Transverse colon (tissue), 4 donors: ENCODE data around the gene ZCCHC7. TPM values are rescaled to one million over a fixed set of nuclear protein-coding genes. Genes with fewer than 3 reads are reported as not detected.

Source experiments
- DNase-seq: peaks from one replicate; pipeline ENCODE4 v3.0.0-alpha.2; 2019
- H3K27ac ChIP-seq, 4 donors: fragments of 200-600 bp; sonication (generic); 2 replicates each; pipeline ENCODE4 v1.5.1; 2016 to 2018; ENCODE audit warnings: inconsistent platforms in 4 of 4
- H3K27me3 ChIP-seq: fragments of 200-600 bp; sonication (generic); 2 replicates; pipeline ENCODE4 v1.5.1; 2017; ENCODE audit warnings: inconsistent platforms
- H3K36me3 ChIP-seq, 4 donors: fragments of 200-600 bp; sonication (generic); 2 replicates each; pipeline ENCODE4 v1.5.1; 2017 to 2019; ENCODE audit warnings: inconsistent platforms in 4 of 4
- H3K4me1 ChIP-seq, 4 donors: fragments of 200-600 bp; sonication (generic); 2 replicates each; pipeline ENCODE4 v1.5.1; 2017 to 2020; ENCODE audit warnings: inconsistent platforms in 4 of 4
- H3K4me3 ChIP-seq, 4 donors: fragments of 200-600 bp; sonication (generic); 1 replicate in 1 of 4; 2 replicates in 3 of 4; pipeline versions ENCODE4 v1.5.1 to v1.6.1; 2017 to 2019; ENCODE audit warnings: inconsistent platforms in 4 of 4
- H3K9me3 ChIP-seq, 2 donors: fragments of 200-600 bp; sonication (generic); 2 replicates each; pipeline ENCODE4 v1.5.1; 2017 to 2019; ENCODE audit warnings: inconsistent platforms in 2 of 2
- EP300 ChIP-seq: sonication (generic); formaldehyde crosslinking; IDR thresholded peaks from one replicate; pipeline ENCODE4 v1.6.1; 2017; ENCODE audit warnings: antibody characterized with exemption, low read depth
- POLR2A ChIP-seq: fragments of 450-650 bp; IDR thresholded peaks from one replicate; pipeline ENCODE4 v1.6.1; 2016; ENCODE audit warnings: antibody characterized with exemption, mild to moderate bottlenecking, moderate library complexity
- POLR2AphosphoS5 ChIP-seq, 3 donors: sonication (generic); formaldehyde crosslinking; IDR thresholded peaks; one replicate each; pipeline ENCODE4 v1.6.1; 2016; ENCODE audit warnings: antibody characterized with exemption in 3 of 3
- WGBS, 2 donors: methylation state at CpG; one replicate each; pipeline ENCODE4 v1.1.5; 2018; ENCODE audit warnings: low coverage in 1 of 2; 5-methylcytosine and 5-hydroxymethylcytosine counted together
- in situ Hi-C, 4 donors: fragments of 200-750 bp; cut with MboI; loops; one replicate each; pipeline versions ENCODE4 v1.15.0 to v1.15.1; 2017; ENCODE audit warnings: low sequenced_read_pairs in 3 of 4, low pct_ligation_motif_present in 1 of 4, low pct_unique_long_range_greater_than_20kb in 1 of 4
- intact Hi-C: fragments of 100-400 bp; cut with DNase I; formaldehyde crosslinking; loops from one replicate; pipeline ENCODE4 v1.15.1; 2023; ENCODE audit warnings: low total_unique reads
- total RNA-seq, 4 donors: library from RNA; depleted of rRNA; stranded (reverse); fragments of >200 nt; gene quantifications; one replicate each; pipeline ENCODE4 v1.1.0, GENCODE V29; 2016
- TF ChIP-seq, protein P1 (sequence below), 5 experiments: fragments of 200-600 bp in 3 of 5; fragments of 450-650 bp in 2 of 5; sonication (generic) in 3 of 5; IDR thresholded peaks; 1 replicate in 2 of 5; 2 replicates in 3 of 5; pipeline ENCODE4 v1.5.1; 2016 to 2017; ENCODE audit warnings: antibody characterized with exemption in 5 of 5, inconsistent platforms in 3 of 5, mild to moderate bottlenecking in 2 of 5, moderate library complexity in 1 of 5

Gene ZCCHC7
- total RNA-seq, 4 donors from 2014 or later = 13.2 to 43.0 (median 16.5) TPM

- Histone ChIP-seq H3K36me3 (no peaks in the 10 kb centered on the region), H3K4me1 (peaks cover 0 to 4% (median 0%) of the 10 kb centered on the region in 4 donors), H3K27ac (no peak overlapping the region), H3K9me3 (no peaks in the 10 kb centered on the region), H3K4me3 (no peak overlapping the region), H3K27me3 (no peaks in the 10 kb centered on the region)
- in situ Hi-C loops (no loop called here), intact Hi-C loops (no loop called here)
- 78 to 83% methylated on average over 4 of the region's 4 CpGs for WGBS, 2 donors
- TF ChIP-seq POLR2A (no peak), POLR2AphosphoS5 (IDR thresholded peaks at IDR 0.05) (no peak), EP300 (no peak)
- TF ChIP-seq, protein P1, sequence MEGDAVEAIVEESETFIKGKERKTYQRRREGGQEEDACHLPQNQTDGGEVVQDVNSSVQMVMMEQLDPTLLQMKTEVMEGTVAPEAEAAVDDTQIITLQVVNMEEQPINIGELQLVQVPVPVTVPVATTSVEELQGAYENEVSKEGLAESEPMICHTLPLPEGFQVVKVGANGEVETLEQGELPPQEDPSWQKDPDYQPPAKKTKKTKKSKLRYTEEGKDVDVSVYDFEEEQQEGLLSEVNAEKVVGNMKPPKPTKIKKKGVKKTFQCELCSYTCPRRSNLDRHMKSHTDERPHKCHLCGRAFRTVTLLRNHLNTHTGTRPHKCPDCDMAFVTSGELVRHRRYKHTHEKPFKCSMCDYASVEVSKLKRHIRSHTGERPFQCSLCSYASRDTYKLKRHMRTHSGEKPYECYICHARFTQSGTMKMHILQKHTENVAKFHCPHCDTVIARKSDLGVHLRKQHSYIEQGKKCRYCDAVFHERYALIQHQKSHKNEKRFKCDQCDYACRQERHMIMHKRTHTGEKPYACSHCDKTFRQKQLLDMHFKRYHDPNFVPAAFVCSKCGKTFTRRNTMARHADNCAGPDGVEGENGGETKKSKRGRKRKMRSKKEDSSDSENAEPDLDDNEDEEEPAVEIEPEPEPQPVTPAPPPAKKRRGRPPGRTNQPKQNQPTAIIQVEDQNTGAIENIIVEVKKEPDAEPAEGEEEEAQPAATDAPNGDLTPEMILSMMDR (IDR thresholded peaks at IDR 0.05) = peak in 2 of 5 experiments; percentile 3 to 12
- no peak for DNase-seq
These were observed 142.0 kb downstream of the ZCCHC7 start for GRCh38 chr9:37262410-37262809.

- no peaks in the 10 kb centered on the region for H3K27me3 ChIP-seq
- 43 to 44% methylated on average over 1 of the region's 1 CpG for WGBS, 2 donors
- no peak overlapping the region for H3K27ac ChIP-seq
- intact Hi-C loops = no loop called here
- in situ Hi-C loops = no loop called here
- no peaks in the 10 kb centered on the region for H3K36me3 ChIP-seq
- peaks cover 0 to 4% (median 0%) of the 10 kb centered on the region in 4 donors for H3K4me1 ChIP-seq
- H3K9me3 ChIP-seq = no peaks in the 10 kb centered on the region
- DNase-seq = no peak
- no peak for TF ChIP-seq POLR2AphosphoS5 (IDR thresholded peaks at IDR 0.05)
- TF ChIP-seq, protein P1 (IDR thresholded peaks at IDR 0.05) = no peak
- TF ChIP-seq POLR2A = no peak
- no peak for TF ChIP-seq EP300
- no peak overlapping the region for H3K4me3 ChIP-seq
These were observed 144.2 kb downstream of the ZCCHC7 start for GRCh38 chr9:37264539-37264938.

GRCh38 chr9:37266630-37267029, 146.3 kb downstream of the ZCCHC7 start:
- WGBS, 2 donors = 90 to 100% methylated on average over 1 of the region's 1 CpG
- Histone ChIP-seq H3K27me3 (no peaks in the 10 kb centered on the region), H3K4me1 (peaks cover 0 to 4% (median 0%) of the 10 kb centered on the region in 4 donors), H3K36me3 (no peaks in the 10 kb centered on the region), H3K27ac (no peak overlapping the region), H3K9me3 (no peaks in the 10 kb centered on the region), H3K4me3 (no peak overlapping the region)
- in situ Hi-C loops = no loop called here
- intact Hi-C loops = no loop called here
- no peak for TF ChIP-seq POLR2AphosphoS5 (IDR thresholded peaks at IDR 0.05)
- no peak for TF ChIP-seq EP300
- TF ChIP-seq POLR2A = no peak
- TF ChIP-seq, protein P1 (IDR thresholded peaks at IDR 0.05) = no peak
- DNase-seq = no peak

- in situ Hi-C loops (no loop called here), intact Hi-C loops (no loop called here)
- WGBS, 2 donors = 96 to 97% methylated on average over 5 of the region's 5 CpGs
- TF ChIP-seq POLR2A (no peak), EP300 (no peak), POLR2AphosphoS5 (IDR thresholded peaks at IDR 0.05) (no peak)
- TF ChIP-seq, protein P1 (IDR thresholded peaks at IDR 0.05) = no peak
- H3K36me3 ChIP-seq = no peaks in the 10 kb centered on the region
- no peak overlapping the region for H3K4me3 ChIP-seq
- no peak for DNase-seq
- no peaks in the 10 kb centered on the region for H3K27me3 ChIP-seq
- H3K9me3 ChIP-seq = peaks cover 0 to 4% of the 10 kb centered on the region in 2 donors
- no peak overlapping the region for H3K27ac ChIP-seq
- H3K4me1 ChIP-seq = peaks cover 0 to 4% (median 0%) of the 10 kb centered on the region in 4 donors
These were observed 148.8 kb downstream of the ZCCHC7 start for GRCh38 chr9:37269221-37269620.
